ENCODE measurements around the gene ZFHX3.

The ZFHX3 gene

GRCh38 chr16:72972878-72973571 is 74.9 kb downstream of the ZFHX3 start:
- no peak for DNase-seq (ENCODE audit: low read depth)

GRCh38 chr16:72971370-72971769 is 76.6 kb downstream of the ZFHX3 start:
- no peak for DNase-seq (ENCODE audit: low read depth)

- no peak for DNase-seq (ENCODE audit: low read depth)
Observed at GRCh38 chr16:72970656-72971055, 77.3 kb downstream of the ZFHX3 start.

- DNase-seq (ENCODE audit: low read depth): no peak
Observed at GRCh38 chr16:72969812-72970211, 78.1 kb downstream of the ZFHX3 start.

- no peak for DNase-seq (ENCODE audit: low read depth)
Observed at GRCh38 chr16:72969146-72969545, 78.8 kb downstream of the ZFHX3 start.

GRCh38 chr16:72967941-72968340 is 80.0 kb downstream of the ZFHX3 start:
- no peak for DNase-seq (ENCODE audit: low read depth)

- DNase-seq (ENCODE audit: low read depth): no peak
Observed at GRCh38 chr16:72963533-72964315, 84.2 kb downstream of the ZFHX3 start.

GRCh38 chr16:72962347-72962746 is 85.6 kb downstream of the ZFHX3 start:
- no peak for DNase-seq (ENCODE audit: low read depth)

GRCh38 chr16:72961863-72962262 is 86.1 kb downstream of the ZFHX3 start:
- DNase-seq (ENCODE audit: low read depth): no peak

- no peak for DNase-seq (ENCODE audit: low read depth)
Observed at GRCh38 chr16:72961115-72961832, 86.7 kb downstream of the ZFHX3 start.

- DNase-seq (ENCODE audit: low read depth): no peak
Observed at GRCh38 chr16:72960101-72960500, 87.8 kb downstream of the ZFHX3 start.

GRCh38 chr16:72959301-72959996 is 88.5 kb downstream of the ZFHX3 start:
- no peak for DNase-seq (ENCODE audit: low read depth)

- DNase-seq (ENCODE audit: low read depth): no peak
Observed at GRCh38 chr16:72958522-72959076, 89.3 kb downstream of the ZFHX3 start.

- no peak for DNase-seq (ENCODE audit: low read depth)
Observed at GRCh38 chr16:72957303-72958277, 90.3 kb downstream of the ZFHX3 start.

GRCh38 chr16:72956124-72957064 is 91.5 kb downstream of the ZFHX3 start:
- DNase-seq (ENCODE audit: low read depth): no peak

- no peak for DNase-seq (ENCODE audit: low read depth)
Observed at GRCh38 chr16:72952811-72953271, 95.1 kb downstream of the ZFHX3 start.

GRCh38 chr16:72952404-72952803 is 95.5 kb downstream of the ZFHX3 start:
- no peak for DNase-seq (ENCODE audit: low read depth)

GRCh38 chr16:72951916-72952315 is 96.0 kb downstream of the ZFHX3 start:
- no peak for DNase-seq (ENCODE audit: low read depth)

GRCh38 chr16:72950669-72951068 is 97.3 kb downstream of the ZFHX3 start:
- DNase-seq (ENCODE audit: low read depth): no peak

Measured in CMK (cell line).